NCI-H2196 (cell line): Measurements from ENCODE around the gene PIK3CG.
"Not testable (repeated sequence)": the region's sequence is repeated elsewhere in the genome, so short reads cannot be mapped to it uniquely, and the experiment has no call there.

Experiments
- DNase-seq: peaks from one replicate; lab custom pipeline; 2025; ENCODE audit not compliant: unreplicated experiment; lab: John Stamatoyannopoulos, UW

Gene PIK3CG

GRCh38 chr7:106936236-106936635, 71.2 kb downstream of the PIK3CG start:
- DNase-seq: no peak

GRCh38 chr7:106938122-106938521, 73.0 kb downstream of the PIK3CG start:
- DNase-seq: not testable (repeated sequence)

- DNase-seq: no peak
Measured at GRCh38 chr7:106938803-106939202, 73.7 kb downstream of the PIK3CG start.

DNA sequence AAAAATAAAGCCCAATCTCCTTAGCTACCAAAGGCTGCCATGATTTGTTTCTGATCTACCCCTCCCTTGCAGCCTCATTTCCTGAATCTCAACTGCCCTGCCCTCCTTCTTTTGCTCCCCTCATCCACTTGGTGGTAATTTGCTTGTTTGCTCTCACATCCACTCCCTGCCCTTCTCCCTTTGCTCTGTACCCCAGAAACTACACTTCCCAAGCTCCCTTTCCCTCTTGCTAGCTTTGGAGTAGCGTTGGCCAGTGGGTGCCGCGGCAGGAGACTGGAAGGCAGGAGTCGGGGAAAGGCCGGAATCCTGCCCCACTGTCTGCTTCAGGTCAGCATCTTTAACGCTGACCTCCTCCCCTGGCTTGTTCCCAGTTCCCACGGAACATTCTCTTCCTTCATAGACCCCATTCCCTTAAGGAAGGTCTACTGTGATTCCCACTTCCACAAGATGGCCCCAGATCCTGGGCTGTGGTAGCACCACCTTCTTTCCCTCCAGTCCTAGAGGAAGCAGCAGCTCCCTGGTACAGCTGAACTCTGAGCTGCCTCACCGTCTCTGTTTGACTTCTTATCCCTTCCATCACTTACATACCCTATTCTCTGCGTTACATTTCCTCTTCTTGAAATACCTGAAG, 79.1 kb downstream of the PIK3CG start:
- DNase-seq: no peak

- peak; percentile 16 for DNase-seq
Measured at GRCh38 chr7:106947244-106947728, 82.2 kb downstream of the PIK3CG start.

- no peak for DNase-seq
Measured at GRCh38 chr7:106952001-106952657, 87.0 kb downstream of the PIK3CG start.

- no peak for DNase-seq
Measured at GRCh38 chr7:106952658-106953231, 87.7 kb downstream of the PIK3CG start.

DNA sequence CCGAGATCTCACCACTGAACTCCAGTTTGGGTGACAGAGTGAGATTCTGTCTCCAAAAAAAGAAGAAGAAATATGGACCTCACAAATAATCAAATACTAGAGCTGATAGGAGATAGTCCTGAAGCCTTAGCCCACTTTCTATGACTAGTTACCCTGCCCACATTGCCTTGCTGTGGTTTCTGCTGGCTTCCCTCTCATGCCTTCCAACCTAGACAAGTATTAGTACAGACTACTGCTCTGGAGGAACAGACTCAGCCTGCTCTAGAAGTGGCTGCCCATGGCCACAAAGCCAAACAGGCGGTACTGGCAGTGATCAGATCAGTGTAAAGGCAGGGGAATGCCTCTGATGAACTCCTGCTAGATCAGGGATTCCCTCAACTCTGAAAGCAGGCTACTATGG, 89.8 kb downstream of the PIK3CG start:
- no peak for DNase-seq

DNA sequence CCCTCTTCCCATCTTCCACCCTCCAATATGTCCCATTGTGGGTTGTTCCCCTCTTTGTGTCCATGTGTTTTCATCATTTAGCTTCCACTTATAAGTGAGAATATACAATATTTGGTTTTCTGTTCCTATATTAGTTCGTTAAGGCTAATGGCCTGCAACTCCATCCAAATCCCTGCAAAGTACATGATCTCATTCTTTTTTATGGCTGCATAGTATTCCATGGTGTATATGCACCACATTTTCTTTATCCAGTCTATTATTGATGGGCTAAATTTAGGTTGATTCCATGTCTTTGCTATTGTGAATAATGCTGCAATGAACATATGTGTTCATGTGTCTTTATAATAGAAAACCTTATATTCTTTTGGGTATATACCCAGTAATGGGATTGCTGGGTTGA, 90.8 kb downstream of the PIK3CG start:
- not testable (repeated sequence) for DNase-seq
